ENCODE data around the gene UNC13D.
"Not testable (repeated sequence)": the region's sequence is repeated elsewhere in the genome, so short reads cannot be mapped to it uniquely, and the experiment has no call there.

Gene UNC13D

DNA sequence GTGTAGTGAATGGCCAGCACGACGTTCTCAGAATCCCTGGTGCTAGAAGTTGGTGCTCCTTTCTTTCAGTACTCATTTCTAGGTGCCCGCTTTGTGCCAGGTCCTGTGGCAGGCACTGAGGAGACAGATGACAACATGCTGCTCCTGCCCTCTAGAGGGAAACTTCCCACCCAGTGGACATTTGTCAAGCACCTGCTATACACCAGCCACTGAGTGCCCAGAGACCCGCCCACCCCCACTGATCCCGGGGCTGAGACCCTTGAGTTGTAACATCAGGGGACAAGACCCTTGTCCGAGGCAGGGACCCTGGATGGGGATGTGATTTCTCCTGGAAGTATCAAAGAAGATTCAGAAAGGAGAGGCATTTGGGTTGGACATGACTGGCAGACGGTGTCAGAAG lies 25.1 kb downstream of the UNC13D start:
- no peak for DNase-seq

DNA sequence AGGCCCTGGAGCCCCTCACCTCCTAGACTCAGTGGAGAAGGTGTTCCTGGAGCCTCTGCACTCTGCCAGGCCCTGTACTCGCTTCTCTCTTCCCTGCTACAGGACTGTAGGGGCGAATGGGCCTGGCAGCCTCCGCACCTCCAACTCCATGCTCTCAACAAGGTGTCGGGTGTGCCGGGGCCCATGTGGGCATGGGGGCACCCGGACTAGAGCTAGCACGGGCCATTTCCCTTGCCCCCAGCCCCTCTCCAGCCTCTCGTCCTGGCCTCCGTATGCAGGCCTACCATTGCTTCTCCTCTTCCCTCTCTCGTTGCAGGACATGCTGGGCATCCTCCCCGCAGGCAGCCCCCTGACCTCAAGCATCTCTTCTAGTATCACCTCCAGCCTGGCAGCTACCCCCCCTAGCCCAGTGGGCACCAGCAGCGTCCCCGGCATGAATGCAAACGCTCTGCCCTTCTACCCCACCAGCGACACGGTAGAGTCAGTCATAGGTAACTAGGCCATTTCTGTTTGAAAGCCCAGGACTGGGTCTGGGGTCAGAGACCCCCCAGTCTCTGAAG lies 25.8 kb downstream of the UNC13D start:
- DNase-seq, result no peak

- DNase-seq, result no peak
These were observed 26.6 kb downstream of the UNC13D start for GRCh38 chr17:75817571-75817970.

DNA sequence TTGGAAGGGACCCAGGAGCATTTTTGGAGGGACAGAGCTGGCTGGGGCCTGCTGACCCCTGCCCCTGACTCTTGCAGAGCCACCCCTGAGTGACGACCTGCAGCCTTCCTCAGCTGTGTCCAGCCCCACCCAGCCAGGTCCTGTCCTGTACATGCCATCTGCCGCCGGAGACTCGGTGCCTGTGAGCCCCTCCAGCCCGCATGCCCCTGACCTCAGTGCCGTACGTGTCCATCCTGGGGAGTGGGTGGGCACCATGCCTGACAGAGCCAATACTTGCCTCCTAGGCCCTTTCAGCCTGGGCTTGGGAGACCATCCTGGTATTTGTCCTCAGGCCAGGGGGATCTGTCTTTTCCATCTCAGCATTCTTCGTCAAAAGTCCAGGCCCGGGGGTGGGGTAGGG lies 27.5 kb downstream of the UNC13D start:
- DNase-seq, result no peak

- DNase-seq, result no peak
These were observed 28.8 kb downstream of the UNC13D start for GRCh38 chr17:75815399-75815798.

DNA sequence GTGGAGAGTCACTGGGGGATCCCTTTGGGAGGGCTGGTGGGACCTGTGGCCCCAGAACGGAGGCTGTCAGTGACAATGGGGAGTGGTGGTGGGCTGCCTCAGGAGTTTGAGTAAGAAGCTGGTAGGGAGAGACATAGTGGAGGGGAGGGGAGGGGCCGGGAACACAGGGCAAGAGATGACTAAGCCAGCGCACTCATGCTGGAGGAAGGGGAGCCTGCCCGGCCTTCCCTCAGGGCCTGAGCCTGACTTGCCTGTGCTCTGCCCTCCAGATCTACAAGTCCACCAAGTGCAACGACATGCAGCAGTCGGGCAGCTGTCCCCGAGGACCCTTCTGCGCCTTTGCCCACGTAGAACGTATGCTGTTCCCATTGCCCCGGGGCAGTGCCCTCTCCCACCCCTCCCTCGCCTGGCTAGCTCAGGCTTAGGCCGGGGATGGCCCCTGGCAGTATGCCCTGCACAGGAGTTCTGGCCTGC lies 29.3 kb downstream of the UNC13D start:
- DNase-seq, result no peak

- DNase-seq, result no peak
These were observed 30.2 kb downstream of the UNC13D start for GRCh38 chr17:75814021-75814395.

DNA sequence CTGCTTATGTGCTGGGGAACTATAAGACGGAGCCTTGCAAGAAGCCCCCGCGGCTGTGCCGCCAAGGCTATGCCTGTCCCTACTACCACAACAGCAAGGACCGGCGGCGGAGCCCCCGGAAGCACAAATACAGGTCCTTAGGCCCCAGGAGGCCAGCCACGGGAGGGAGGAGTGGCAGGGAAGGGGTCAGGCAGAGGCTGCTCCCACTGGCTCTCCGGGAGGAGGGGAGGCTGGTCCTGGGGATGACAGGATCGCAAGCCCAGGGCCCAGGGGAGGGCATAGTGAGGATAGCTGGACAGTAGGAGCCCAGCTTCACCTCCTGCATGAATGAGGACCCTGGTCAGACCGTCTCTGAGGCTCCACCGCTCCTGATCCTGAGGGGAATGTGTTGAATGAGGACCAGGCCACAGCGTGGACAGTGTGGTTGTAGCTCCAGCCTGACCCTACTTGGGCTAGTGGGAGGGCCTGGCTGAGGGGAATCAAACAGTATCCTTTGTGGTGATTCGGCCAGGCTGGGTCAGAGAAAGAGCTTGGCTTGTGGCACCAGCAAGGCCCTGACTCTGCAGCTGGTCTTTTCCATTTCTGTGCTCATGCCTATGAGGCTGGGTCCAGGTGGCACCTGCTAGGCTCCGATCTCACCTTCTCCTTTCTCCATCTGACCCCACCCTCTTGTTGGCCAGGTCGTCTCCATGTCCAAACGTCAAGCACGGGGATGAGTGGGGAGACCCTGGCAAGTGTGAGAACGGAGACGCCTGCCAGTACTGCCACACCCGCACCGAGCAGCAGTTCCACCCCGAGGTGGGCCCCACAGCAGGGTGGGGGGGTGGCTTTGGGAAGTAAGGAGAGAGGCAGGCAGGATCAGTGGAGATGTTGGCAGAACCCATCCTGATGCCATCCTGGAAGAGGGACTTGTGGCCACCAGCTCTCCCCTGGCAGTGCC lies 30.9 kb downstream of the UNC13D start:
- no peak for DNase-seq

DNA sequence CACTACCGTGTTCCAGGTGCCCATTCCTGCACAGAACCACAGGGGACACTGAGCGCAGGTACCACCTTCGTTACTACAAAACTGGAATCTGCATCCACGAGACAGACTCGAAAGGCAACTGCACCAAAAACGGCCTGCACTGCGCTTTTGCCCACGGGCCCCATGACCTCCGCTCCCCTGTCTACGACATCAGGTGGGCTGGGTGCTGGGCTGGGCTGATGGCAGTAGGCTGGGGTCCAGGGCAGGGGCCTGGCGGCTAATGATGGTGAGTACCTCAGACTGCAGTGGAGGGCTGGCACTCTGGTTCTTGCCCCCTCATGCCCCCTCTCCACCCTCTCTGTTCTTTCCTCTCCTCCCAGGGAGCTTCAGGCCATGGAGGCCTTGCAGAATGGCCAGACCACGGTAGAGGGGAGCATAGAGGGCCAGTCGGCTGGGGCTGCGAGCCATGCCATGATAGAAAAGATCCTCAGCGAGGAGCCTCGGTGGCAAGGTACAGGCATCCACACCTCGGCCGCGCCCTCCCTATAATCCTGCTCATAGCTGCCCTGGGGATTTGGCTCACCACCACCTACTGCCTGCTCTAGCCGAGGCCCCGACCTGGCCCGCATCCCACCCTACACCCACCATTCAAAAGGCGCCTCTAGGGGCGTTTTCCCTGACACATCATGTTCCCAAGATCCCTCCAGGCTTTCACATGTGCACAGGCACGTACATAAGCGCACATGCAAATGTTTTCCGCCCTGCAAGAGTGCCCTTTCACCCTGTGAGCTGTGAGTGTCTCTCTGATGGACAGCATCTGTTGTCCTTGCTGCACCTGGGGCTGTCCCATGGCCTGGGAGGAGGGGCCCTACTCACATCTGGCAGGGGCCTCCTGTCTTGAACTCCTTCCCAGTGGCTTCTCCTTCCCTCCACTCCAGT lies 31.8 kb downstream of the UNC13D start:
- no peak for DNase-seq

DNA sequence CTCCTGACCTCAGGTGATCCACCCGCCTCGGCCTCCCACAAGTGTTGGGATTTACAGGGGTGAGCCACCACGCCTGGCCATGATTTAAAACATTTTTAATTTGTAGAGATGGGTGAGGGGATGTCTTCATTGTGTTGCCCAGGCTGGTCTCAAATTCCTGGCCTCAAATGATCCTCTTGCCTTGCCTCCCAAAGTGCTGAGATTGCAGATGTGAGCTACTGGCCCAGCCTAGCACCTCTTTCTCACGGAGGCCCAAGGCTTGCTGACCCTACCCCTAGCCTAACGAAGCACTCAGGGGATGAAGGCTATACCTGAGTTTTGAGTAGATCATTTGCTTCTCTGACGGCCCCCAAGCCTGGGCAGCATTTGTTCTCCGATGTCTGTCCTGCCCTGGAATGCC lies 33.0 kb downstream of the UNC13D start:
- DNase-seq, result no peak

- DNase-seq, result not testable (repeated sequence)
These were observed 33.4 kb downstream of the UNC13D start for GRCh38 chr17:75810756-75811155.

- DNase-seq, result no peak
These were observed 34.0 kb downstream of the UNC13D start for GRCh38 chr17:75810216-75810615.

GRCh38 chr17:75809631-75810111 lies 34.5 kb downstream of the UNC13D start:
- DNase-seq, result no peak

DNA sequence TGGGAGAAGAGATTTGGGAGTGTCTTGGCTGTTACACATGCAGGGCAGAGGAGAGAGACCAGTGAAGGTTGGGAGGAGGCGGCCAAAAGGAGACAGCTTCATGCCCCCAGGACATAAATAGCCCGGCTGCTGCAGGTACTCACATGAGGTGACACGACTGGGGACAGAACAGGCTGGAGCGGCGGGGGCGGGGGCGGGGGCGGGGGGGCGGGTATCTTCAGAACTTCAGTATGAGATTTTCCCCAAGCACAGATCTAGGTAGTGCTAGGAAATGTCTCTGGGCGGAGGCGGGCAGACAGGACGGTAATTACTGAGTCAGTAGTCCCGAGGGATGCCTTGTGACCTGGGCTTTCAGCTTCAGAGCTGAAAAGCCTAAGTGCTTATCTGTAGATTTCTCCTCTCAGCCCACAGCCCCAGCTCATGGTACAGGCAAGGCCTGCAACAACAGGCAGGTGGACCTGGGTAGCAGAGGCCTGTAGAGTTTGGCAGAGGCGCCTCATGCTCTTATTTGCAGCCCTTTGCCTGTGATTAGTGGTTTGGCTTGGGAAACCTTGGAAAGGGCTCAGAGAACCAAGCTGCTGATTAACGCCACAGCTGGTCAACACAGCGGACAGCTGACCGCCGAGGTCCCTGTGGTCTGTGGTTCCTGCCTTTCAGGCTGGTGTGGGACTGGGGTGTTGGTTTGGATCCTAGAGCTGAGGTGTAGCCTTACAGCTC lies 35.1 kb downstream of the UNC13D start:
- no peak for DNase-seq

- DNase-seq, result no peak
These were observed 35.7 kb downstream of the UNC13D start for GRCh38 chr17:75808549-75808904.

DNA sequence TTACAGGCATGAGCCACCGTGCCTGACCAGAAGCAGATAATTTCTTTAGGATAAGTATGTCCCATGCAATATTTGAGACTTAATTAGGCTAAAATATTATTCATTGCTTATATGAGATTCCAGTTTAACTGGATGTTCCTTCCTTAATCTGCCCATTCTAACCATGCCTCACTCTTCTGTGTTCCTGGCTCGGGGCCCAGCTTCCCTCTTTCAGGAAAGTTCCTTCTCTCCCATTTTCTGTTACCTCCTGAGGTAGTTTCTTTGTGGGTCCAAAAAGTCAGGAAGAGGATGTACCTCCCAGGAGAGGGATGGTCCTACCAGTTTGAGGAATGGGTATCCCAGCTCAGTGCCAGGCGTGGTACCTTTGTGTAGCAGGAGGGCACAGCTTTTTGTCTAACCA lies 36.3 kb downstream of the UNC13D start:
- DNase-seq, result no peak

GRCh38 chr17:75806822-75807500 lies 37.2 kb downstream of the UNC13D start:
- DNase-seq, result no peak

GRCh38 chr17:75803883-75804282 lies 40.3 kb downstream of the UNC13D start:
- no peak for DNase-seq

GRCh38 chr17:75799402-75799801 lies 44.8 kb downstream of the UNC13D start:
- no peak for DNase-seq

DNA sequence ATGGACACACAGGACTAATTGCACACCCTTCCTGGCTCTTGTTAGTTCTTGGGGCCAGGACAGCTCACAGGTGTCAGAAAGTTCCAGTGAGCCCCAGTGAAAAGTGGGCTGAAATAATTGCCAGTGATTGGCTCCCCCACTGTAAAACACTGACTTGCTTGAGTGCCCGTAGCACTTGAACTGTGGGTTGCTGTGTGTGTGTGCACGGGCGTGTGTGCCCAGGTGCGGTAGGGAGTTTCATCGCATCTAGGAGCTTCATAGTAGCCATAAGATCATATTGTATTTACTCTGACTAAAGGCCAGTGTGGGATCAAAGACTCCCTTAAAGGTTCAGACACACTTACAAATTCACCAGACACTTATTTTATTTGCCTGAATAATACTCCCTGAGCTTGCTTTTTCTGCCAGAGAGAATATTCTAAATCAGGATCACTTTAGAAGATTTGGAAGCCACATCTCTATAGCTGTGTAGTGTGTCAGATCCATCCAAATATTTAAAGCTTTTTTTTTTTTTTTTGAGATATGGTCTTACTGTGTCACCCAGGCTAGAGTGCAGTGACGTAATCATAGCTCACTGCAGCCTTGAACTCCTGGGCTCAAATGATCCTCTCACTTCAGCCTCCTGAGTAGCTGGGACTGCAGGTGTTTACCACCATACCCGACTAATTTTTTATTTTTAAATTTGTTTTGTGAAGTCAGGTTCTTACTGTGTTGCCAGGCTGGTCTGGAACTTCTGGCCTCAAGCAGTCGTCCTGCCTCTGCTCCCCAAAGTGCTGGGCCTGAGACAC lies 48.2 kb downstream of the UNC13D start:
- DNase-seq, result no peak

DNA sequence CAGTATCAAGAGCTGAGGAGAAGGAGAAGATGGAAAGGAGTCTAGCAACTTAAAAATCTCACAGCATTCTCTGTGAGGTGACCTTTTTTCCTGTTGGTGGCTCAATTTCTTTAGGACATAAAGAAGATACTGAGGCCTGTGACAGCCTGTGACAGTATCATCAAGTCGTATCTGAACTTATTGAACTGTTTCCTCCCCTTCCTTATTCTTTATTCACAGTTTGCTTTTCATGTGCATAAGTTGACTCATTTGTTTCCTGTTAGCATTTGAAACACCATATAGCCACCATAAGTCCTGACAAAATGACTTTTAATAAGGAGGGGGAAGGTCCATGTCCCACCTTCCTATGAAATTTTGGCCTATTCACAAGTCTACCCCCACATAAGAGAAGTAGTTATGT lies 50.7 kb downstream of the UNC13D start:
- DNase-seq, result no peak

Data from activated CD4-positive, CD25-positive, alpha-beta regulatory T cell (primary cell).